GM23338 (cell line): ENCODE measurements around the gene C15orf40. TPM values are rescaled to one million over a fixed set of nuclear protein-coding genes. Genes with fewer than 3 reads are reported as not detected.

Experiments
- ATAC-seq: fragments of 200-7000 bp; cut with Tn5 transposase; 3 replicates; pipeline ENCODE4 v1.9.1; 2020
- DNase-seq: peaks from one replicate; pipeline ENCODE4 v3.0.0-alpha.2; 2015; ENCODE audit warnings: low spot score
- H2AFZ ChIP-seq: fragments of 200-600 bp; sonication (generic); 2 replicates; pipeline ENCODE4 v1.8.0; 2016; ENCODE audit warnings: antibody characterized with exemption, mild to moderate bottlenecking, moderate library complexity
- H3F3A ChIP-seq: fragments of 200-600 bp; sonication (generic); replicated peaks from 2 replicates; pipeline ENCODE4 v1.8.0; 2017; ENCODE audit warnings: antibody characterized with exemption, mixed run types, low read depth
- H3K27ac ChIP-seq: fragments of 200-600 bp; sonication (generic); 2 replicates; pipeline ENCODE4 v1.6.1; 2016; ENCODE audit warnings: low read depth
- H3K27me3 ChIP-seq: fragments of 200-600 bp; sonication (generic); 2 replicates; pipeline ENCODE4 v1.8.0; 2016; ENCODE audit warnings: mild to moderate bottlenecking, mixed run types, moderate library complexity; ENCODE audit not compliant: insufficient read depth
- H3K36me3 ChIP-seq: fragments of 200-600 bp; sonication (generic); 2 replicates; pipeline ENCODE4 v1.8.0; 2016; ENCODE audit warnings: mild to moderate bottlenecking; ENCODE audit not compliant: insufficient read depth
- H3K4me1 ChIP-seq: fragments of 200-600 bp; sonication (generic); 2 replicates; pipeline ENCODE4 v1.8.0; 2016; ENCODE audit warnings: mild to moderate bottlenecking, moderate library complexity; ENCODE audit not compliant: insufficient read depth
- H3K4me2 ChIP-seq: fragments of 200-600 bp; sonication (generic); 2 replicates; pipeline ENCODE4 v1.7.1; 2017; ENCODE audit warnings: mixed run types
- H3K4me3 ChIP-seq: fragments of 200-600 bp; sonication (generic); 2 replicates; pipeline ENCODE4 v1.6.1; 2016; ENCODE audit warnings: mixed run types
- H3K79me2 ChIP-seq: fragments of 200-600 bp; sonication (generic); replicated peaks from 2 replicates; pipeline ENCODE4 v1.8.0; 2017; ENCODE audit warnings: mild to moderate bottlenecking; ENCODE audit not compliant: insufficient read depth
- H3K9me2 ChIP-seq: fragments of 200-600 bp; sonication (generic); 2 replicates; pipeline ENCODE4 v1.8.0; 2017; ENCODE audit not compliant: insufficient read depth
- H4K20me1 ChIP-seq: fragments of 200-600 bp; sonication (generic); replicated peaks from 2 replicates; pipeline ENCODE4 v1.8.0; 2017; ENCODE audit warnings: mild to moderate bottlenecking; ENCODE audit not compliant: insufficient read depth
- H3K27ac Mint-ChIP-seq: 2 replicates; pipeline ENCODE4 v1.8.0; 2020; ENCODE audit warnings: inconsistent platforms, mild to moderate bottlenecking, moderate library complexity, mixed read lengths
- H3K27me3 Mint-ChIP-seq: 3 replicates; pipeline ENCODE4 v1.8.0; 2022; ENCODE audit warnings: low read depth, mild to moderate bottlenecking, moderate library complexity, mixed read lengths, inconsistent platforms; ENCODE audit not compliant: insufficient read depth, poor library complexity
- H3K36me3 Mint-ChIP-seq: 3 replicates; pipeline ENCODE4 v1.8.0; 2021; ENCODE audit warnings: low read depth, mild to moderate bottlenecking, inconsistent platforms, moderate library complexity, mixed read lengths
- H3K4me1 Mint-ChIP-seq: 3 replicates; pipeline ENCODE4 v1.8.0; 2020; ENCODE audit warnings: mild to moderate bottlenecking, inconsistent platforms, mixed read lengths
- H3K4me3 Mint-ChIP-seq: 3 replicates; pipeline ENCODE4 v1.8.0; 2021; ENCODE audit warnings: moderate library complexity, mild to moderate bottlenecking, inconsistent platforms, mixed read lengths
- H3K9me3 Mint-ChIP-seq: 3 replicates; pipeline ENCODE4 v1.8.0; 2020; ENCODE audit warnings: moderate library complexity, mild to moderate bottlenecking, inconsistent platforms, mixed read lengths
- JUNB ChIP-seq: IDR thresholded peaks from one replicate; pipeline ENCODE4 v1.6.1; 2016; ENCODE audit warnings: antibody characterized with exemption; ENCODE audit not compliant: unreplicated experiment
- NANOG ChIP-seq: IDR thresholded peaks from 2 replicates; pipeline ENCODE4 v1.6.1; 2016; ENCODE audit warnings: antibody characterized with exemption, borderline replicate concordance
- STAT1 ChIP-seq: IDR thresholded peaks from one replicate; pipeline ENCODE4 v1.6.1; 2016; ENCODE audit warnings: antibody characterized with exemption; ENCODE audit not compliant: unreplicated experiment
- ZNF331 ChIP-seq: fragments of 250-450 bp; sonication (Bioruptor Pico); IDR thresholded peaks from 2 replicates; pipeline ENCODE4 v1.5.0; 2020; ENCODE audit warnings: low read depth, mild to moderate bottlenecking, moderate library complexity
- polyA plus RNA-seq: library from polyadenylated mRNA; unstranded; fragments of >200 nt; fragmentation: Nextera tagmentation; extraction: Ambion mirVana; gene quantifications from 2 replicates; pipeline ENCODE4 v1.2.1, GENCODE V29; 2016
- total RNA-seq: library from RNA; depleted of rRNA; stranded (reverse); fragments of >200 nt; shearing (Covaris generic); gene quantifications from 2 replicates; pipeline ENCODE4 v1.2.3, GENCODE V29; 2014
- TF ChIP-seq, protein P1 (sequence below): IDR thresholded peaks from one replicate; pipeline ENCODE4 v1.6.1; 2018; ENCODE audit warnings: antibody characterized with exemption; ENCODE audit not compliant: unreplicated experiment
- TF ChIP-seq, protein P2 (sequence below): IDR thresholded peaks from 2 replicates; pipeline ENCODE4 v1.6.1; 2016; ENCODE audit warnings: antibody characterized with exemption
- TF ChIP-seq, protein P3 (sequence below), 2 experiments: fragments of 200-600 bp in 1 of 2; sonication (generic) in 1 of 2; conservative IDR thresholded peaks; 2 replicates each; pipeline versions ENCODE4 v1.5.1 to v1.6.1; 2016 to 2017; ENCODE audit warnings: antibody characterized with exemption in 2 of 2, low read depth in 2 of 2, mild to moderate bottlenecking in 2 of 2, moderate library complexity in 1 of 2
- TF ChIP-seq, protein P4 (sequence below): fragments of 250-450 bp; sonication (Bioruptor Pico); IDR thresholded peaks from 2 replicates; pipeline ENCODE4 v1.5.0; 2020; ENCODE audit warnings: mild to moderate bottlenecking, moderate library complexity

Gene C15orf40
- total and polyA plus RNA-seq, 2 experiments from 2014 or later, result 7.3 to 26.3 TPM

DNA sequence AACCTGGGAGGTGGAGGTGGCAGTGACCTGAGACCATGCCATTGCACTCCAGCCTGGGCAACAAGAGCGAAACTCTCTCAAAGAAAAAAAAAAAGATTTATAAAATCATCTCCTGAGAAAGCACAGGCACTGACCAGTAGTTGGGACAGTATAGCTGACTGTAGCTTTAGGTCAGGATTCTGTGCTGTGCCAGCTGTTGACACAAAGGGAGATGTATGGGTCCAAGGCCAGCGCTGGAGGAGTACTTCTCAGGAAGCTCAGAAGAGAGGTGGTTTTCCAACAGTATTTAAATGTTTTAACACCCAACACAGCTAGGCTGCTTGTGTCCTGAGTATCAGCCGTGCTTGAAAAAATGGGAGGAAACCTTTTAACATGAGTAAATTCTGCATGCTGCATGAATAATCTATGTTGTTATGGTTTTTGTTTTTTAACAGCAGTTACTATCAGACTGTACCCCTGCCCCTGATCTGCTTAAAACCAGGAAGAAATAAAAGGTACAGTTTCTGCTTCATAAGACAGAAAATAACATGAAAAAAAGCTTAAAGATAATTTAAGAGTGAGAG, 18.9 kb downstream of the C15orf40 start (continued):
- TF ChIP-seq, protein P1, sequence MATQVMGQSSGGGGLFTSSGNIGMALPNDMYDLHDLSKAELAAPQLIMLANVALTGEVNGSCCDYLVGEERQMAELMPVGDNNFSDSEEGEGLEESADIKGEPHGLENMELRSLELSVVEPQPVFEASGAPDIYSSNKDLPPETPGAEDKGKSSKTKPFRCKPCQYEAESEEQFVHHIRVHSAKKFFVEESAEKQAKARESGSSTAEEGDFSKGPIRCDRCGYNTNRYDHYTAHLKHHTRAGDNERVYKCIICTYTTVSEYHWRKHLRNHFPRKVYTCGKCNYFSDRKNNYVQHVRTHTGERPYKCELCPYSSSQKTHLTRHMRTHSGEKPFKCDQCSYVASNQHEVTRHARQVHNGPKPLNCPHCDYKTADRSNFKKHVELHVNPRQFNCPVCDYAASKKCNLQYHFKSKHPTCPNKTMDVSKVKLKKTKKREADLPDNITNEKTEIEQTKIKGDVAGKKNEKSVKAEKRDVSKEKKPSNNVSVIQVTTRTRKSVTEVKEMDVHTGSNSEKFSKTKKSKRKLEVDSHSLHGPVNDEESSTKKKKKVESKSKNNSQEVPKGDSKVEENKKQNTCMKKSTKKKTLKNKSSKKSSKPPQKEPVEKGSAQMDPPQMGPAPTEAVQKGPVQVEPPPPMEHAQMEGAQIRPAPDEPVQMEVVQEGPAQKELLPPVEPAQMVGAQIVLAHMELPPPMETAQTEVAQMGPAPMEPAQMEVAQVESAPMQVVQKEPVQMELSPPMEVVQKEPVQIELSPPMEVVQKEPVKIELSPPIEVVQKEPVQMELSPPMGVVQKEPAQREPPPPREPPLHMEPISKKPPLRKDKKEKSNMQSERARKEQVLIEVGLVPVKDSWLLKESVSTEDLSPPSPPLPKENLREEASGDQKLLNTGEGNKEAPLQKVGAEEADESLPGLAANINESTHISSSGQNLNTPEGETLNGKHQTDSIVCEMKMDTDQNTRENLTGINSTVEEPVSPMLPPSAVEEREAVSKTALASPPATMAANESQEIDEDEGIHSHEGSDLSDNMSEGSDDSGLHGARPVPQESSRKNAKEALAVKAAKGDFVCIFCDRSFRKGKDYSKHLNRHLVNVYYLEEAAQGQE, result no peak
- TF ChIP-seq, protein P2, sequence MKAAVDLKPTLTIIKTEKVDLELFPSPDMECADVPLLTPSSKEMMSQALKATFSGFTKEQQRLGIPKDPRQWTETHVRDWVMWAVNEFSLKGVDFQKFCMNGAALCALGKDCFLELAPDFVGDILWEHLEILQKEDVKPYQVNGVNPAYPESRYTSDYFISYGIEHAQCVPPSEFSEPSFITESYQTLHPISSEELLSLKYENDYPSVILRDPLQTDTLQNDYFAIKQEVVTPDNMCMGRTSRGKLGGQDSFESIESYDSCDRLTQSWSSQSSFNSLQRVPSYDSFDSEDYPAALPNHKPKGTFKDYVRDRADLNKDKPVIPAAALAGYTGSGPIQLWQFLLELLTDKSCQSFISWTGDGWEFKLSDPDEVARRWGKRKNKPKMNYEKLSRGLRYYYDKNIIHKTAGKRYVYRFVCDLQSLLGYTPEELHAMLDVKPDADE, result no peak
- TF ChIP-seq, protein P3, sequence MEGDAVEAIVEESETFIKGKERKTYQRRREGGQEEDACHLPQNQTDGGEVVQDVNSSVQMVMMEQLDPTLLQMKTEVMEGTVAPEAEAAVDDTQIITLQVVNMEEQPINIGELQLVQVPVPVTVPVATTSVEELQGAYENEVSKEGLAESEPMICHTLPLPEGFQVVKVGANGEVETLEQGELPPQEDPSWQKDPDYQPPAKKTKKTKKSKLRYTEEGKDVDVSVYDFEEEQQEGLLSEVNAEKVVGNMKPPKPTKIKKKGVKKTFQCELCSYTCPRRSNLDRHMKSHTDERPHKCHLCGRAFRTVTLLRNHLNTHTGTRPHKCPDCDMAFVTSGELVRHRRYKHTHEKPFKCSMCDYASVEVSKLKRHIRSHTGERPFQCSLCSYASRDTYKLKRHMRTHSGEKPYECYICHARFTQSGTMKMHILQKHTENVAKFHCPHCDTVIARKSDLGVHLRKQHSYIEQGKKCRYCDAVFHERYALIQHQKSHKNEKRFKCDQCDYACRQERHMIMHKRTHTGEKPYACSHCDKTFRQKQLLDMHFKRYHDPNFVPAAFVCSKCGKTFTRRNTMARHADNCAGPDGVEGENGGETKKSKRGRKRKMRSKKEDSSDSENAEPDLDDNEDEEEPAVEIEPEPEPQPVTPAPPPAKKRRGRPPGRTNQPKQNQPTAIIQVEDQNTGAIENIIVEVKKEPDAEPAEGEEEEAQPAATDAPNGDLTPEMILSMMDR (conservative IDR thresholded peaks at IDR 0.05; ENCODE audit: low read depth in 2 of 2), result no peak
- TF ChIP-seq NANOG, result no peak

DNA sequence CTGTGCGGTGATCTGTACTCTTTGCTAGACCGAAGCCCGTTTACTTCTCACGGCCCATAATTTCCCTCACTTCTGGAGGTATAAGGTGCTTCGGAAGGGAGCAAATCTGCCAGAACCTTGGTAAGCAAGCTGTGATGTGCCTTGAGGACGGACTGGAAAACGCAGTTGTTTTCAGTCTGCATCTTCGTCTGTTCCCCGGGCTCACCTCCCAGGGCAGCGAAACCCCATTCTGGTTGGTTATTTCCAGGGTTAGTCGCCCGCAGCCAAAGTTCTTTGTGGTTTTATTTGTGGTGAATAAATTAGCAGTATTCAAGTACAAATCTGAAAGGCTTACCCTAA, 25.0 kb downstream of the C15orf40 start:
- no peak for DNase-seq
- Histone ChIP-seq H3K4me1 (0 out of 2 replicates have a peak, but pooled peaks cover 7% of the 10 kb centered on the region), H3F3A (no peaks in the 10 kb centered on the region), H4K20me1 (0 out of 2 replicates have a peak, but pooled peaks cover 11% of the 10 kb centered on the region), H3K27ac (no peak overlapping the region), H3K4me3 (peak overlapping the region; percentile 94), H3K4me2 (peak overlapping the region; percentile 98), H3K79me2 (peaks cover 21% of the 10 kb centered on the region), H2AFZ (peak overlapping the region; percentile 94), H3K36me3 (peaks cover 10% of the 10 kb centered on the region), H3K27me3 (peaks cover 11% of the 10 kb centered on the region), H3K9me2 (peaks cover 8% of the 10 kb centered on the region)
- H3K4me1 Mint-ChIP-seq, result peaks cover 15% of the 10 kb centered on the region
- H3K9me3 Mint-ChIP-seq, result peaks cover 9% of the 10 kb centered on the region; the same call in 1 of the 3 replicates
- peak overlapping the region; percentile 99 for H3K4me3 Mint-ChIP-seq
- peaks cover 36% of the 10 kb centered on the region for H3K36me3 Mint-ChIP-seq
- H3K27me3 Mint-ChIP-seq, result peaks cover 14% of the 10 kb centered on the region
- peak; percentile 49 for ATAC-seq
- H3K27ac Mint-ChIP-seq, result no peak overlapping the region
- TF ChIP-seq JUNB (no peak), STAT1 (no peak), ZNF331 (CRISPR knock-in tag) (no peak)
- TF ChIP-seq, protein P4, sequence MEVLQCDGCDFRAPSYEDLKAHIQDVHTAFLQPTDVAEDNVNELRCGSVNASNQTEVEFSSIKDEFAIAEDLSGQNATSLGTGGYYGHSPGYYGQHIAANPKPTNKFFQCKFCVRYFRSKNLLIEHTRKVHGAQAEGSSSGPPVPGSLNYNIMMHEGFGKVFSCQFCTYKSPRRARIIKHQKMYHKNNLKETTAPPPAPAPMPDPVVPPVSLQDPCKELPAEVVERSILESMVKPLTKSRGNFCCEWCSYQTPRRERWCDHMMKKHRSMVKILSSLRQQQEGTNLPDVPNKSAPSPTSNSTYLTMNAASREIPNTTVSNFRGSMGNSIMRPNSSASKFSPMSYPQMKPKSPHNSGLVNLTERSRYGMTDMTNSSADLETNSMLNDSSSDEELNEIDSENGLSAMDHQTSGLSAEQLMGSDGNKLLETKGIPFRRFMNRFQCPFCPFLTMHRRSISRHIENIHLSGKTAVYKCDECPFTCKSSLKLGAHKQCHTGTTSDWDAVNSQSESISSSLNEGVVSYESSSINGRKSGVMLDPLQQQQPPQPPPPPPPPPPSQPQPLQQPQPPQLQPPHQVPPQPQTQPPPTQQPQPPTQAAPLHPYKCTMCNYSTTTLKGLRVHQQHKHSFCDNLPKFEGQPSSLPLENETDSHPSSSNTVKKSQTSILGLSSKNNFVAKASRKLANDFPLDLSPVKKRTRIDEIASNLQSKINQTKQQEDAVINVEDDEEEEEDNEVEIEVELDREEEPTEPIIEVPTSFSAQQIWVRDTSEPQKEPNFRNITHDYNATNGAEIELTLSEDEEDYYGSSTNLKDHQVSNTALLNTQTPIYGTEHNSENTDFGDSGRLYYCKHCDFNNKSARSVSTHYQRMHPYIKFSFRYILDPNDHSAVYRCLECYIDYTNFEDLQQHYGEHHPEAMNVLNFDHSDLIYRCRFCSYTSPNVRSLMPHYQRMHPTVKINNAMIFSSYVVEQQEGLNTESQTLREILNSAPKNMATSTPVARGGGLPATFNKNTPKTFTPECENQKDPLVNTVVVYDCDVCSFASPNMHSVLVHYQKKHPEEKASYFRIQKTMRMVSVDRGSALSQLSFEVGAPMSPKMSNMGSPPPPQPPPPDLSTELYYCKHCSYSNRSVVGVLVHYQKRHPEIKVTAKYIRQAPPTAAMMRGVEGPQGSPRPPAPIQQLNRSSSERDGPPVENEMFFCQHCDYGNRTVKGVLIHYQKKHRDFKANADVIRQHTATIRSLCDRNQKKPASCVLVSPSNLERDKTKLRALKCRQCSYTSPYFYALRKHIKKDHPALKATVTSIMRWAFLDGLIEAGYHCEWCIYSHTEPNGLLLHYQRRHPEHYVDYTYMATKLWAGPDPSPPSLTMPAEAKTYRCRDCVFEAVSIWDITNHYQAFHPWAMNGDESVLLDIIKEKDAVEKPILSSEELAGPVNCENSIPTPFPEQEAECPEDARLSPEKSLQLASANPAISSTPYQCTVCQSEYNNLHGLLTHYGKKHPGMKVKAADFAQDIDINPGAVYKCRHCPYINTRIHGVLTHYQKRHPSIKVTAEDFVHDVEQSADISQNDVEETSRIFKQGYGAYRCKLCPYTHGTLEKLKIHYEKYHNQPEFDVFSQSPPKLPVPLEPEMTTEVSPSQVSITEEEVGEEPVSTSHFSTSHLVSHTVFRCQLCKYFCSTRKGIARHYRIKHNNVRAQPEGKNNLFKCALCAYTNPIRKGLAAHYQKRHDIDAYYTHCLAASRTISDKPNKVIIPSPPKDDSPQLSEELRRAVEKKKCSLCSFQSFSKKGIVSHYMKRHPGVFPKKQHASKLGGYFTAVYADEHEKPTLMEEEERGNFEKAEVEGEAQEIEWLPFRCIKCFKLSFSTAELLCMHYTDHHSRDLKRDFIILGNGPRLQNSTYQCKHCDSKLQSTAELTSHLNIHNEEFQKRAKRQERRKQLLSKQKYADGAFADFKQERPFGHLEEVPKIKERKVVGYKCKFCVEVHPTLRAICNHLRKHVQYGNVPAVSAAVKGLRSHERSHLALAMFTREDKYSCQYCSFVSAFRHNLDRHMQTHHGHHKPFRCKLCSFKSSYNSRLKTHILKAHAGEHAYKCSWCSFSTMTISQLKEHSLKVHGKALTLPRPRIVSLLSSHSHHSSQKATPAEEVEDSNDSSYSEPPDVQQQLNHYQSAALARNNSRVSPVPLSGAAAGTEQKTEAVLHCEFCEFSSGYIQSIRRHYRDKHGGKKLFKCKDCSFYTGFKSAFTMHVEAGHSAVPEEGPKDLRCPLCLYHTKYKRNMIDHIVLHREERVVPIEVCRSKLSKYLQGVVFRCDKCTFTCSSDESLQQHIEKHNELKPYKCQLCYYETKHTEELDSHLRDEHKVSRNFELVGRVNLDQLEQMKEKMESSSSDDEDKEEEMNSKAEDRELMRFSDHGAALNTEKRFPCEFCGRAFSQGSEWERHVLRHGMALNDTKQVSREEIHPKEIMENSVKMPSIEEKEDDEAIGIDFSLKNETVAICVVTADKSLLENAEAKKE (CRISPR knock-in tag), result no peak
- TF ChIP-seq, protein P2, result no peak
